ENCODE measurements around the gene GDF7.

Gene GDF7

GRCh38 chr2:20663196-20664070 lies 3.5 kb upstream of the GDF7 start:
- DNase-seq (ENCODE audit: low spot score) (peak; percentile 14), ATAC-seq (ENCODE audit: low read depth) (no peak)
- H3K27me3 ChIP-seq (ENCODE audit: insufficient read depth, poor library complexity, severe bottlenecking) = peaks cover 61% of the 10 kb centered on the region
- H3K4me1 ChIP-seq (ENCODE audit: insufficient read depth, poor library complexity, severe bottlenecking) = no peaks in the 10 kb centered on the region
- no peak overlapping the region for H3K4me3 ChIP-seq (ENCODE audit: severe bottlenecking)
- no peaks in the 10 kb centered on the region for H3K9me3 ChIP-seq (ENCODE audit: severe bottlenecking)
- no peaks in the 10 kb centered on the region for H3K36me3 ChIP-seq (ENCODE audit: low read depth)
- TF ChIP-seq CTCF (IDR thresholded peaks at IDR 0.05; ENCODE audit: poor library complexity, severe bottlenecking) = no peak
- no peak overlapping the region for H3K27ac ChIP-seq (ENCODE audit: poor library complexity, severe bottlenecking)

GRCh38 chr2:20664071-20664390 lies 2.9 kb upstream of the GDF7 start:
- no peaks in the 10 kb centered on the region for H3K36me3 ChIP-seq (ENCODE audit: low read depth)
- peaks cover 67% of the 10 kb centered on the region for H3K27me3 ChIP-seq (ENCODE audit: insufficient read depth, poor library complexity, severe bottlenecking)
- H3K4me1 ChIP-seq (ENCODE audit: insufficient read depth, poor library complexity, severe bottlenecking) = no peaks in the 10 kb centered on the region
- DNase-seq (ENCODE audit: low spot score) (no peak), ATAC-seq (ENCODE audit: low read depth) (no peak)
- TF ChIP-seq CTCF (IDR thresholded peaks at IDR 0.05; ENCODE audit: poor library complexity, severe bottlenecking) = no peak
- H3K9me3 ChIP-seq (ENCODE audit: severe bottlenecking) = no peaks in the 10 kb centered on the region
- no peak overlapping the region for H3K4me3 ChIP-seq (ENCODE audit: severe bottlenecking)
- no peak overlapping the region for H3K27ac ChIP-seq (ENCODE audit: poor library complexity, severe bottlenecking)

GRCh38 chr2:20664431-20665242 lies 2.3 kb upstream of the GDF7 start:
- no peaks in the 10 kb centered on the region for H3K4me1 ChIP-seq (ENCODE audit: insufficient read depth, poor library complexity, severe bottlenecking)
- DNase-seq (ENCODE audit: low spot score) = no peak
- no peak overlapping the region for H3K4me3 ChIP-seq (ENCODE audit: severe bottlenecking)
- no peaks in the 10 kb centered on the region for H3K36me3 ChIP-seq (ENCODE audit: low read depth)
- no peak for ATAC-seq (ENCODE audit: low read depth)
- peaks cover 73% of the 10 kb centered on the region for H3K27me3 ChIP-seq (ENCODE audit: insufficient read depth, poor library complexity, severe bottlenecking)
- no peak overlapping the region for H3K27ac ChIP-seq (ENCODE audit: poor library complexity, severe bottlenecking)
- H3K9me3 ChIP-seq (ENCODE audit: severe bottlenecking) = no peaks in the 10 kb centered on the region
- TF ChIP-seq CTCF (IDR thresholded peaks at IDR 0.05; ENCODE audit: poor library complexity, severe bottlenecking) = no peak

GRCh38 chr2:20665243-20666004 lies 1.5 kb upstream of the GDF7 start:
- Histone ChIP-seq H3K27ac (ENCODE audit: poor library complexity, severe bottlenecking) (no peak overlapping the region), H3K27me3 (ENCODE audit: insufficient read depth, poor library complexity, severe bottlenecking) (peaks cover 81% of the 10 kb centered on the region), H3K36me3 (ENCODE audit: low read depth) (no peaks in the 10 kb centered on the region), H3K9me3 (ENCODE audit: severe bottlenecking) (no peaks in the 10 kb centered on the region), H3K4me1 (ENCODE audit: insufficient read depth, poor library complexity, severe bottlenecking) (no peaks in the 10 kb centered on the region), H3K4me3 (ENCODE audit: severe bottlenecking) (no peak overlapping the region)
- no peak for ATAC-seq (ENCODE audit: low read depth)
- TF ChIP-seq CTCF (IDR thresholded peaks at IDR 0.05; ENCODE audit: poor library complexity, severe bottlenecking) = no peak
- no peak for DNase-seq (ENCODE audit: low spot score)

Measured in RWPE2 (cell line).